Body of pancreas (tissue), 4 donors: ENCODE data around the gene RAX2.

Experiments used
- POLR2A ChIP-seq, 3 donors: fragments of 450-650 bp; IDR thresholded peaks; one replicate each; pipeline ENCODE4 v1.6.1; 2016; ENCODE audit warnings: antibody characterized with exemption in 3 of 3, mild to moderate bottlenecking in 2 of 3
- TF ChIP-seq, protein P1 (sequence below), 7 experiments: fragments of 450-650 bp in 4 of 7; fragments of 200-600 bp in 3 of 7; sonication (generic) in 3 of 7; IDR thresholded peaks; one replicate each; pipeline ENCODE4 v1.5.1; 2016 to 2019; ENCODE audit warnings: antibody characterized with exemption in 7 of 7

DNA sequence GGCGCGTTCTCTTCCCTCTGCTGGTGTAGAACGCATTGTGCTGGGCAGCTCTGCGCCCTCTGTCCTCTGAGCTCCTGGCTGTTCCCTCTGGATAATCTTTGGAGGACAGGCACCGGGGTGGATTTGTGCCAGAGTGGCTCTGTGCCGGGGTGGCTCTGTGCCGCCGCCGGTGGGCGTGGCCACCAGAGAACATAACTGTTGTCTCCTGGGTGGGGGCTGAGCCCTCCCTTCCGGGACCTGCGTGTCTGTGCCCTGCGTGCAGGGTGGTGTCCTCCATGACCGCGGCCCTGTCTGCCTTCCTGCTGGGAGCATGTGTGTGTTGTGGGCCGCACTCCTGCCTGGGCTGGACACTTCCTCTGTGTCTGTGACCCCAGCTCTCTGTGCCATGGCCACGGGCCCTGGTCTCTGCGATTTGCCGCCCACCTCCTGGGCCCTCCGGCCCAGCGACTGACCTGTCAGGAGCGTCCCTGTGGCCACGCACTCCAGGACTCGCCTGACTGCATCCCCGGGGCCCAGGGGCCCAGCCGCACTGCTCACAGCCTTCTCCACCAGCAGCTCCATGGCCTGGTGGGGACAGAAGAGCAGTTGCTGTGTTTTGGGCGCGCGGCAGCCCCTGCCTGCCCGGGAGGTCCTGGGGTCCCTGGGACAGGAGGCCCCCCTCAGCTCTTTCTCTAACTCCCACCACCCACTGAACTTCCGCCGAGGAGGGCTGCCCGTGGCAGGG lies 36.6 kb upstream of the RAX2 start:
- no peak for TF ChIP-seq POLR2A (IDR thresholded peaks at IDR 0.05)
- TF ChIP-seq, protein P1, sequence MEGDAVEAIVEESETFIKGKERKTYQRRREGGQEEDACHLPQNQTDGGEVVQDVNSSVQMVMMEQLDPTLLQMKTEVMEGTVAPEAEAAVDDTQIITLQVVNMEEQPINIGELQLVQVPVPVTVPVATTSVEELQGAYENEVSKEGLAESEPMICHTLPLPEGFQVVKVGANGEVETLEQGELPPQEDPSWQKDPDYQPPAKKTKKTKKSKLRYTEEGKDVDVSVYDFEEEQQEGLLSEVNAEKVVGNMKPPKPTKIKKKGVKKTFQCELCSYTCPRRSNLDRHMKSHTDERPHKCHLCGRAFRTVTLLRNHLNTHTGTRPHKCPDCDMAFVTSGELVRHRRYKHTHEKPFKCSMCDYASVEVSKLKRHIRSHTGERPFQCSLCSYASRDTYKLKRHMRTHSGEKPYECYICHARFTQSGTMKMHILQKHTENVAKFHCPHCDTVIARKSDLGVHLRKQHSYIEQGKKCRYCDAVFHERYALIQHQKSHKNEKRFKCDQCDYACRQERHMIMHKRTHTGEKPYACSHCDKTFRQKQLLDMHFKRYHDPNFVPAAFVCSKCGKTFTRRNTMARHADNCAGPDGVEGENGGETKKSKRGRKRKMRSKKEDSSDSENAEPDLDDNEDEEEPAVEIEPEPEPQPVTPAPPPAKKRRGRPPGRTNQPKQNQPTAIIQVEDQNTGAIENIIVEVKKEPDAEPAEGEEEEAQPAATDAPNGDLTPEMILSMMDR (IDR thresholded peaks at IDR 0.05) = no peak
